GM18526 (cell line): ENCODE data around the gene GABRB3.

Experiments used
- POLR2A ChIP-seq: IDR thresholded peaks from 3 replicates; pipeline ENCODE4 v1.6.1; 2011; ENCODE audit not compliant: insufficient read length; ENCODE audit errors: extremely low read depth

Gene GABRB3

DNA sequence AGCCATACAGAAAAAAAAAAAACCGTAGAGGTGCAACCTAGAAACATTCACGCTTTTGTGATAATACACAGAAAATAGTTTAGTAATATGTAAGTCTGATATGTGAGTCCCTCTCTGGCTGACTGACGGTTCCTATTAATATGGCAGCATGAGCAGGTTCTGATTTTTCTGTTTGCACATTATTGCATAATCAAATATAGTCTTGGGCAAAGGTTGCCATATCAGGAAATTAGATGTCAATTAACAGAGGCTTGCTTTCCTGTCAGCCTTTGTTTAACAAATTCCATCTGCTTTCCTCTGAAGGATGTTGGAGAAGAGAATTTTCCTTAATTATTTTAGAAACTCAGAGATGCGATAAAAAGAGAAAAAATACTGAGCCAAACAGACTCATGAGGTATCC, 14.8 kb downstream of the GABRB3 start:
- TF ChIP-seq POLR2A, result no peak

DNA sequence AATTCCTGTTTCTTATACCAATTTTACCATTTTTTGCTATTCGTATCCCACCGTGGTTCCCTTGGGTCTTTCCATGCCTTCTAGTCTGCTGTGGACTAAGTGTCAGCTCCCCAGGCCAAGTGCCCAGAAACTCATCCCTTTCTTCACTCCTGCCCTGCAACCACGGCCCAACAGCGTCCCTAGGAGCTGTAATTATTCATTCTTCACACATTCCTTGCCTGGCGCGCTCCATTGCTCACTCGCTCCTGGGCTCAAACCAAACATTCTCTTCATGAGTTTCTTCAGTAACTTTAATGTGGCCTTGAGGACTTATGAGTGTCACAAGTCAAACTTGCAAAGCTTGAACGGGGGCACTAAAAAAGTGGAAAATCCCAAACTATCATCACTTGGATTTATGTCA, 15.7 kb downstream of the GABRB3 start:
- no peak for TF ChIP-seq POLR2A

- TF ChIP-seq POLR2A, result no peak
These were observed 28.0 kb downstream of the GABRB3 start for GRCh38 chr15:26744894-26745293.

DNA sequence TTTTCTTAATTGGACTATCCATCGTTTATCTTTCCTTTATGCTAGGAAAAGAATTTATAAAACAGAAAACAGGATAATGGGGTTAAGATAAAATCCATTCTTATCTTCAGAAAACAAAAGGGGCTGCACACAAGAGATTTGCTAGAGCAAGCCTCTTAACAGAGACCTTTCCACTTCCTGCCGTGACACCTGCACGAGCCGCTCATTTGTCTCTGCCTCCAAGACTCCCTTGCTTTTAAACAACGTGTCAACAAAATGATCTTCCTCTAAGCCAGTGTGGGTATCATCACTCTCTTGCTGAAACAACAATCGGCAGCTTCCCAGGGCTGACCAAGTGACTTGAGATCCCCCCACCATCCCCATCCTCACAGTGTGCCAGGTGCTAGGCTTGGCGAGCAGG, 33.1 kb downstream of the GABRB3 start:
- TF ChIP-seq POLR2A, result no peak

- TF ChIP-seq POLR2A, result no peak
These were observed 33.9 kb downstream of the GABRB3 start for GRCh38 chr15:26738996-26739395.

- no peak for TF ChIP-seq POLR2A
These were observed 36.2 kb downstream of the GABRB3 start for GRCh38 chr15:26736502-26737248.

- TF ChIP-seq POLR2A, result no peak
These were observed 40.9 kb downstream of the GABRB3 start for GRCh38 chr15:26731965-26732364.

- TF ChIP-seq POLR2A, result no peak
These were observed 43.3 kb downstream of the GABRB3 start for GRCh38 chr15:26729581-26729980.

GRCh38 chr15:26729030-26729429, 43.8 kb downstream of the GABRB3 start:
- TF ChIP-seq POLR2A, result no peak

DNA sequence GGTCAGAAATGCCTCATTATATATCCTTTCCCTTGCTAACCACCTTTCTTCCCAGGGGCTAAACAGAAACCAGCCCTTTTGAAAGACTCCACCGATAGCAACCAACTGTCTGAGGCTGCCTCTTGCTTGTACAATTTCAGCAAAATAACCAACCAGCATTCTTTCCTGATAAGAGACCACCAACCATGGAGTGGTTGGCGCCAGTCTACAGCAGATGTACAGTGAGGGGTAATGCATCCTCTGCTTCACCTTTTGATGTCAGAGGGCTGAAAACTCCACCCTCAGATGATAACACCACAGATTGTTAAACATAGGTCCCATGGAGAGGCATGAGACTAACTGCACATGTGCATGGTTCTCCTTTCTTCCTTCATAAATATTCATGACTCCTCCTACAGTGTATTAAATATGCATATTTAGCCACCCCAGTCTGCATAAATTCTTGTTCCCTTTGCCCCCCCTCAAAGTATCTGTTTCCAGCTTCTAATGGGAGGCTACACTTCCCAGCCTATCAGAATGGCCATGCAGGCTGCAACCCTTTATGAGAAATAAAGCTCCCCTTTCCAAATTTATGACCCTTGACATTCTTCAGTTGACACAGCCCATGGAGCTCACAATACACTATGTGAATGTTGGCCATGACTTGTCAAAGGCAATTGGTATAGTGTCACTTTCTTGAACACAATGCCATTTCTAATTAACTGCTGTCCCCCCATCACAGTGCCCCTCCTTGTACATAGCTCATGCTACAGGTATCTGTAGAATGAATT, 48.3 kb downstream of the GABRB3 start:
- no peak for TF ChIP-seq POLR2A

DNA sequence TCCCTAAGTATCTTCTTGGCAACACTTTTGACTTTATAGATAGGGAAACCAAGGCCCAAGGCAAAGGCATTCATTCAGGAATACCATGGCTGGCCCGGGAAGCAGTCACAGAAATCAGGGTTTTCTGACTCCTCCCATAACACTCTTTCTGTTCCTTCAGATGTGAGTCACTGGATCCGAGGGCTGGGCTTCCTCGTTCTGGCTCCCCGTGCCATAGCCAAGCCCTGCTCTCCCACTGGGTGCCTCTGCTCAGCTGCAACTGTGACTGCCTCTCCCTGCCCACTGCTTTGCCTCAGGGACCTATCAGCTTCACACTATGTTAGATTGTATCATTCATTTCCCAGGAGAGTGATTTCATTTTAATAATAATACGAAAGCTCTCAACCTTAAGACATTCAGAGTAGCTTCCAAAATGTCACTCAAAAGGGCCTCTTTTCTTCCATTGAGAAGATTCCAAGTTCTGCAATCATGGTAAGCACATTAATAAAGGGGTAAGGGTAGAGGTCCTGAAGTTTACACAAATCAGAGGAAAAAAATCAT, 50.2 kb downstream of the GABRB3 start:
- TF ChIP-seq POLR2A, result no peak

DNA sequence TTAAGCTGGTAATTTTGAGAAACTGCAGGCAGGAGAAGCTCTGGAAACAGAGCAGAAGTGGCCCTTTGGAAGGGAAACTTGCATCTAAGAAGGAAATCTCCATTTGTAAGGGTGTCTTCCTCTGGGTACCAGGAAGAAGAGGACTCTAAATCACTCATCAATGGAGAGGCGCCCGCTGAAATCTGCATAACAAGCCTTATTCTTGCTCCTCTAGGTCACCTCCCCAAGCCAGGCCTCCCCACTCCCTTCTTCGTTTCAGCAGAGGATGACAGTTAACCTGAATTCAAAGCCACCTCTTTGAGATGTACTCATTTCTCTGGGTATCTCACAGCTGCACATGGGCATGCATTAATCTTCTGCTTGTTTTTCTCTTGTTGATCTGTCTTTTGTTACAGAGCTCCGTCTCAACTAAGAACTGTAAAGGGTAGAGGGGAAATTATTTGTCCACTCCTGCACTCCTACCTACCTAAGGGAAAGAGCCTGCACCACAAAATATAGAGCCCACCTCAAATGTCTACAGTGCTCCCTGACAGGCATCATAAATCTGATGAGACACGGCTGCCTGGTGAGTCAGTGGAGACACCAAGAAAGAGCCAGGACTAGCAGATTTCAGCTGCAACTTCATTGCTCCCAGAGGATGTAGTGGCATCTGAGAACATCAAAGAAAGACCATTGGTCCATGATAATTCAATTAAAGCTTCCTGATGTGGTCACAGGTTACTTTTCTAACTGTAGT, 51.5 kb downstream of the GABRB3 start:
- TF ChIP-seq POLR2A, result no peak

DNA sequence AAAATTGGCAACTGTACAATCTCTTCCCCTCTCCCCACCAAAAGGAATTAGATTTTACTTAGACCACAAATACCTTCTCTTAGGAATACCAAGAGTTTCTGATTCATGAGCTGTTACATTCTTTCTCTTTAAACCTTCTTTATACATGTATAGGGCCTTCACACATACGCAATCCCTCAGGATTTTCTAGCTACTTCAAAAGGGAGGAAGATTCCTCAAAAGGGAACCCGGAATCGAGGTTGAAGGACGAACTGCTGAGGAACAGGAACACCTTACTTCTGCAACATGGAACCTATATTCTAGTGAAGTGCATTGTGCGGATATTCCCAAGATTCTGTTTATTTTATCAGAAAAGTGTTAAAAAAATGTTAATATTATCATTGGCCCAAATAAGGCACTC, 52.3 kb downstream of the GABRB3 start:
- no peak for TF ChIP-seq POLR2A

DNA sequence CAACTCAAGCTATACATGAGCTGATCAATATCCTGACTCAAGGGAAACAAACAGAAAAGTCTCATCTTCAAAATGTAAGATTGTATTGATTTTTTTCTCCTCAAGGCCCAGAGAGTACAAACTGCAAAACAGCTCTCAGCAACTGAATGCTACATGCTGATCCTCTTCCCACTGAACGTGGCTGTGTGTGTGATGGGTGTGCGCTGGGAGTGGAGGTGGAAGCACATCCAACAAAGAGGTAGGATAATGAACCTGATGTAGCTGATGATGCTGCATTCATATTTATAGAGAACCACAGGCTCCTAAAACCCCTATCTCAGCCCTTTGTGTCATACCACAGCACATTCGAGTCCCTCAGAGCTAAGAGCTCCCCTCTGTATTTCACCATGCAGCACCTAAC, 56.8 kb downstream of the GABRB3 start:
- TF ChIP-seq POLR2A, result no peak

GRCh38 chr15:26713498-26713897, 59.4 kb downstream of the GABRB3 start:
- TF ChIP-seq POLR2A, result no peak

GRCh38 chr15:26712335-26712734, 60.5 kb downstream of the GABRB3 start:
- TF ChIP-seq POLR2A, result no peak
